ENCODE results near the gene SERGEF.

The SERGEF gene

GRCh38 chr11:17744151-17744940, 268.5 kb downstream of the SERGEF start:
- no peak for DNase-seq

GRCh38 chr11:17743808-17744119, 269.1 kb downstream of the SERGEF start:
- no peak for DNase-seq

GRCh38 chr11:17743026-17743807, 269.6 kb downstream of the SERGEF start:
- DNase-seq = no peak

- DNase-seq = no peak
Measured at GRCh38 chr11:17742019-17742418, 270.8 kb downstream of the SERGEF start.

- no peak for DNase-seq
Measured at GRCh38 chr11:17741487-17741886, 271.4 kb downstream of the SERGEF start.

GRCh38 chr11:17740649-17741235, 272.1 kb downstream of the SERGEF start:
- no peak for DNase-seq

- DNase-seq = no peak
Measured at GRCh38 chr11:17739945-17740338, 272.9 kb downstream of the SERGEF start.

- no peak for DNase-seq
Measured at GRCh38 chr11:17738151-17738973, 274.5 kb downstream of the SERGEF start.
